SK-N-SH (cell line): ENCODE measurements around the gene ST8SIA6. TPM values are rescaled to one million over a fixed set of nuclear protein-coding genes. Genes with fewer than 3 reads are reported as not detected.

Experiments used
- CTCF ChIA-PET: fragments of 300-600, 350-600 bp; formaldehyde crosslinking; extraction: SDS; loops from one replicate; lab custom pipeline; 2021; lab: Yijun Ruan, JAX
- POLR2A ChIA-PET: fragments of 350-600 bp; sonication (Branson Sonifier 250); formaldehyde crosslinking; extraction: SDS; loops from one replicate; lab custom pipeline; 2020; ENCODE audit warnings: antibody characterized with exemption, inconsistent platforms; lab: Yijun Ruan, JAX
- DNase-seq: peaks from one replicate; pipeline ENCODE4 v3.0.0; 2012
- H2AFZ ChIP-seq: fragments of 200-600 bp; sonication (generic); 2 replicates; pipeline ENCODE4 v1.8.1; 2016; ENCODE audit warnings: antibody characterized with exemption, mild to moderate bottlenecking, low read depth
- H3F3A ChIP-seq: fragments of 200-600 bp; sonication (generic); replicated peaks from 2 replicates; pipeline ENCODE3; 2016; ENCODE audit warnings: antibody characterized with exemption, mild to moderate bottlenecking; ENCODE audit not compliant: insufficient read depth
- H3K27ac ChIP-seq, 2 experiments: fragments of 200-500 bp in 1 of 2; fragments of 200-600 bp in 1 of 2; sonication (Bioruptor generic) in 1 of 2; sonication (generic), shearing (Covaris generic) in 1 of 2; 2 replicates each; pipeline versions ENCODE4 v1.5.1 to v1.6.1; 2014 to 2016; ENCODE audit warnings: low read depth in 2 of 2, inconsistent platforms in 1 of 2, low read length in 1 of 2, mild to moderate bottlenecking in 1 of 2, mixed read lengths in 1 of 2
- H3K27me3 ChIP-seq: fragments of 200-600 bp; sonication (generic), shearing (Covaris generic); 2 replicates; pipeline ENCODE4 v1.6.1; 2016; ENCODE audit warnings: mixed run types; ENCODE audit not compliant: insufficient read depth
- H3K36me3 ChIP-seq, 2 experiments: fragments of 200-500 bp in 1 of 2; fragments of 200-600 bp in 1 of 2; sonication (Bioruptor generic) in 1 of 2; sonication (generic) in 1 of 2; replicated peaks in 1 of 2; 2 replicates each; pipeline versions ENCODE3 to v1.5.1; 2014 to 2016; ENCODE audit warnings: low read length in 1 of 2, mild to moderate bottlenecking in 1 of 2; ENCODE audit not compliant: insufficient read depth in 2 of 2, control insufficient read depth in 1 of 2
- H3K4me1 ChIP-seq, 2 experiments: fragments of 200-500 bp in 1 of 2; fragments of 200-600 bp in 1 of 2; sonication (Bioruptor generic) in 1 of 2; sonication (generic), shearing (Covaris generic) in 1 of 2; 2 replicates each; pipeline versions ENCODE4 v1.5.1 to v1.6.1; 2014 to 2016; ENCODE audit warnings: low read depth in 1 of 2, low read length in 1 of 2, mixed run types in 1 of 2; ENCODE audit not compliant: insufficient read depth in 2 of 2, control insufficient read depth in 1 of 2
- H3K4me2 ChIP-seq: fragments of 200-600 bp; sonication (generic), shearing (Covaris generic); 2 replicates; pipeline ENCODE4 v1.6.1; 2017; ENCODE audit warnings: mixed run types
- H3K4me3 ChIP-seq, 2 experiments: fragments of 200-500 bp in 1 of 2; fragments of 200-600 bp in 1 of 2; sonication (Bioruptor generic) in 1 of 2; sonication (generic), shearing (Covaris generic) in 1 of 2; 2 replicates each; pipeline versions ENCODE4 v1.5.1 to v1.8.1; 2014 to 2016; ENCODE audit warnings: low read depth in 2 of 2, inconsistent platforms in 1 of 2, low read length in 1 of 2, mild to moderate bottlenecking in 1 of 2, mixed read lengths in 1 of 2, moderate library complexity in 1 of 2
- H3K79me2 ChIP-seq: fragments of 200-600 bp; sonication (generic); 2 replicates; pipeline ENCODE4 v1.8.1; 2017; ENCODE audit warnings: mild to moderate bottlenecking; ENCODE audit not compliant: insufficient read depth
- H3K9ac ChIP-seq: fragments of 200-600 bp; sonication (generic); 2 replicates; pipeline ENCODE4 v1.6.1; 2017; ENCODE audit warnings: mixed run types
- H3K9me2 ChIP-seq: fragments of 200-600 bp; sonication (generic); 2 replicates; pipeline ENCODE4 v1.6.1; 2017; ENCODE audit warnings: mixed run types
- H3K9me3 ChIP-seq: fragments of 200-600 bp; sonication (generic); 2 replicates; pipeline ENCODE4 v1.6.1; 2017; ENCODE audit warnings: mixed run types, mild to moderate bottlenecking, moderate library complexity
- H4K20me1 ChIP-seq: fragments of 200-600 bp; sonication (generic); 2 replicates; pipeline ENCODE4 v1.6.1; 2017; ENCODE audit warnings: mild to moderate bottlenecking, mixed run types; ENCODE audit not compliant: insufficient read depth
- ELF1 ChIP-seq: IDR thresholded peaks from 2 replicates; pipeline ENCODE4 v1.4.0; 2012
- EP300 ChIP-seq, 2 experiments: IDR thresholded peaks; 2 replicates each; pipeline versions ENCODE4 v1.4.0 to v1.6.1; 2012; ENCODE audit warnings: borderline replicate concordance in 1 of 2, low read depth in 1 of 2, low read length in 1 of 2
- EZH2phosphoT487 ChIP-seq: fragments of 200-600 bp; sonication (generic); IDR thresholded peaks from 2 replicates; pipeline ENCODE4 v1.6.1; 2017; ENCODE audit warnings: low read depth, mixed run types, mild to moderate bottlenecking, antibody characterized with exemption, moderate library complexity, borderline replicate concordance
- FOSL2 ChIP-seq: IDR thresholded peaks from 2 replicates; pipeline ENCODE4 v1.4.0; 2012; ENCODE audit warnings: low read depth, mild to moderate bottlenecking, moderate library complexity, borderline replicate concordance
- FOXJ3 ChIP-seq: sonication (generic); formaldehyde crosslinking; IDR thresholded peaks from 2 replicates; pipeline ENCODE4 v1.5.1; 2020; ENCODE audit warnings: mild to moderate bottlenecking, missing genetic modification reagents
- FOXM1 ChIP-seq: IDR thresholded peaks from 2 replicates; pipeline ENCODE4 v1.4.0; 2012; ENCODE audit warnings: low read depth, mild to moderate bottlenecking
- GABPA ChIP-seq: IDR thresholded peaks from 2 replicates; pipeline ENCODE4 v1.4.0; 2012; ENCODE audit warnings: low read depth, mild to moderate bottlenecking
- JUND ChIP-seq: IDR thresholded peaks from 2 replicates; pipeline ENCODE4 v1.4.0; 2012
- RAD21 ChIP-seq: IDR thresholded peaks from 2 replicates; pipeline ENCODE4 v1.6.1; 2012; ENCODE audit warnings: mild to moderate bottlenecking, low read length
- RXRA ChIP-seq: IDR thresholded peaks from 2 replicates; pipeline ENCODE4 v1.4.0; 2012; ENCODE audit warnings: low read depth, mild to moderate bottlenecking, borderline replicate concordance
- SMC3 ChIP-seq: IDR thresholded peaks from 2 replicates; pipeline ENCODE4 v1.6.1; 2012; ENCODE audit warnings: low read depth, low read length, improper control_type of control experiment
- TAF1 ChIP-seq: IDR thresholded peaks from 2 replicates; pipeline ENCODE4 v1.6.1; 2012; ENCODE audit warnings: low read depth, mild to moderate bottlenecking, low read length, moderate library complexity, borderline replicate concordance
- TCF12 ChIP-seq: IDR thresholded peaks from 2 replicates; pipeline ENCODE4 v1.4.0; 2012
- TEAD4 ChIP-seq: IDR thresholded peaks from 2 replicates; pipeline ENCODE4 v1.4.0; 2012; ENCODE audit warnings: mild to moderate bottlenecking, borderline replicate concordance; ENCODE audit not compliant: insufficient read depth
- YY1 ChIP-seq: IDR thresholded peaks from 2 replicates; pipeline ENCODE4 v1.4.0; 2012; ENCODE audit warnings: low read depth, mild to moderate bottlenecking
- WGBS: methylation state at CpG from one replicate; pipeline ENCODE4 v1.1.6; 2017; ENCODE audit warnings: low lambda C conversion rate; 5-methylcytosine and 5-hydroxymethylcytosine counted together
- polyA plus RNA-seq, 3 experiments: library from polyadenylated mRNA; depleted of rRNA; stranded (reverse); fragments of >200 nt; gene quantifications; 2 replicates each; pipeline ENCODE4 v1.2.3, GENCODE V29; 2012
- TF ChIP-seq, protein P1 (sequence below): fragments of 150-350 bp; IDR thresholded peaks from 2 replicates; pipeline ENCODE4 v1.6.1; 2016; ENCODE audit warnings: mild to moderate bottlenecking, low read depth, low read length
- TF ChIP-seq, protein P2 (sequence below): fragments of 200-600 bp; sonication (generic); IDR thresholded peaks from 2 replicates; pipeline ENCODE4 v1.6.1; 2017; ENCODE audit warnings: antibody characterized with exemption, mild to moderate bottlenecking, moderate library complexity
- TF ChIP-seq, protein P3 (sequence below): IDR thresholded peaks from 2 replicates; pipeline ENCODE4 v1.4.0; 2012; ENCODE audit warnings: low read depth, borderline replicate concordance
- TF ChIP-seq, protein P4 (sequence below): IDR thresholded peaks from 2 replicates; pipeline ENCODE4 v1.4.0; 2012; ENCODE audit warnings: low read depth, borderline replicate concordance

Gene ST8SIA6
- polyA plus RNA-seq, 1 of the 3 experiments (the other 2 are of a cell fraction): 0.03 TPM

DNA sequence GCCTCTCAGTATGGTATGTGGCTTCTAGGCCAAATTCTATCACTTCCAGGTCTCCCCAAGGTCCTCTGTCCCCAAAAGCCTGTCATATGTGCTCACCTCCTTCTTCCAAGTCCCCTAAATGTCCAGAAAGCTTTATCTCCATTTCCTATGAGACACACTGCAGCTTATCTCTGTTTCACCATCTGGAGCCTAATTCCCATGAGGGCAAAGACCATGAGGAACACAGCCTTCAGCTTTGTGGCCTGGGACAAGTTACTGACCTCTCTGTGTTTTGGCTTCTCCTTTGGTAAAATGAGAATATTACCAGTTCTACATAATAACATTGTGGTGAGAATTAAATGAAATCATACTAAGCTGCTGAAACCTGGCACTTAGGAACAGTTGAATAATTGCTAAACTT is 19.2 kb downstream of the ST8SIA6 start:
- Histone ChIP-seq H3K9me2 (no peaks in the 10 kb centered on the region), H3K4me1 (no peaks in the 10 kb centered on the region), H3F3A (no peaks in the 10 kb centered on the region), H3K9me3 (no peaks in the 10 kb centered on the region), H3K27me3 (no peaks in the 10 kb centered on the region; the same call in 1 of the 2 replicates), H2AFZ (no peak overlapping the region)
- ChIA-PET POLR2A (no interaction called here), CTCF (interaction anchor here (1.4 to 1.6 kb wide), 2 partner anchors 27 to 145 kb away, joined by 3 to 13 read pairs; no protein-coding TSS in a partner anchor)
- TF ChIP-seq, protein P1, sequence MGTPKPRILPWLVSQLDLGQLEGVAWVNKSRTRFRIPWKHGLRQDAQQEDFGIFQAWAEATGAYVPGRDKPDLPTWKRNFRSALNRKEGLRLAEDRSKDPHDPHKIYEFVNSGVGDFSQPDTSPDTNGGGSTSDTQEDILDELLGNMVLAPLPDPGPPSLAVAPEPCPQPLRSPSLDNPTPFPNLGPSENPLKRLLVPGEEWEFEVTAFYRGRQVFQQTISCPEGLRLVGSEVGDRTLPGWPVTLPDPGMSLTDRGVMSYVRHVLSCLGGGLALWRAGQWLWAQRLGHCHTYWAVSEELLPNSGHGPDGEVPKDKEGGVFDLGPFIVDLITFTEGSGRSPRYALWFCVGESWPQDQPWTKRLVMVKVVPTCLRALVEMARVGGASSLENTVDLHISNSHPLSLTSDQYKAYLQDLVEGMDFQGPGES: no peak
- TF ChIP-seq FOXM1: no peak
- TF ChIP-seq TEAD4: no peak
- no peak for TF ChIP-seq RAD21
- no peak for TF ChIP-seq RXRA
- no peak for TF ChIP-seq YY1
- no peak for TF ChIP-seq TCF12
- TF ChIP-seq GABPA: no peak
- TF ChIP-seq TAF1: no peak
- TF ChIP-seq JUND: no peak
- TF ChIP-seq EZH2phosphoT487: no peak
- no peak for TF ChIP-seq FOSL2
- TF ChIP-seq, all 33 proteins: peak for 0
- no peak overlapping the region for H3K4me3 ChIP-seq
- H4K20me1 ChIP-seq: no peaks in the 10 kb centered on the region
- no peak overlapping the region for H3K27ac ChIP-seq
- no peak overlapping the region for H3K4me2 ChIP-seq
- H3K9ac ChIP-seq: no peak overlapping the region
- H3K36me3 ChIP-seq: no peaks in the 10 kb centered on the region
- DNase-seq: no peak
- no peaks in the 10 kb centered on the region for H3K79me2 ChIP-seq

DNA sequence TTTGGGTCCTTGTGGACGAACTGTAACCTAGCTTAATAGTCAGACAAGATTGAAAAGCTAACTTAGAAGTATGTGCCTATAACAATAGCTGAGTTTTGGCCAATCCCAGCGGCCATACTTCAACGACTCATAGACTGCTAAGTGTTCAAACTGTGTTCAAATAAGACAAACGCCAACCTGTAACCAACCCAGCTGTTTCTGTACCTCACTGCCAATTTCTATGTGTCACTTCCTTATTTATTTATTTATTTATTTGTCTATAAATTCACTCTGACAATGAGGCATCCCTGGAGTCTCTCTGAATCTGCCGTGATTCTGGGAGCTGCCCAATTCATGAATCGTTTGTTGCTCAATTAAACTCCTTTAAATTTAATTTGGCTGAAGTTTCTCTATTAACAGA is 21.7 kb downstream of the ST8SIA6 start:
- POLR2A ChIA-PET: no interaction called here
- Histone ChIP-seq H2AFZ (no peak overlapping the region), H3F3A (no peaks in the 10 kb centered on the region), H3K27me3 (no peaks in the 10 kb centered on the region; the same call in 1 of the 2 replicates), H3K9ac (no peak overlapping the region), H4K20me1 (no peaks in the 10 kb centered on the region), H3K27ac (no peak overlapping the region), H3K4me2 (no peak overlapping the region), H3K4me3 (no peak overlapping the region), H3K36me3 (no peaks in the 10 kb centered on the region), H3K9me2 (no peaks in the 10 kb centered on the region), H3K4me1 (no peaks in the 10 kb centered on the region), H3K9me3 (no peaks in the 10 kb centered on the region), H3K79me2 (no peaks in the 10 kb centered on the region)
- TF ChIP-seq, protein P2, sequence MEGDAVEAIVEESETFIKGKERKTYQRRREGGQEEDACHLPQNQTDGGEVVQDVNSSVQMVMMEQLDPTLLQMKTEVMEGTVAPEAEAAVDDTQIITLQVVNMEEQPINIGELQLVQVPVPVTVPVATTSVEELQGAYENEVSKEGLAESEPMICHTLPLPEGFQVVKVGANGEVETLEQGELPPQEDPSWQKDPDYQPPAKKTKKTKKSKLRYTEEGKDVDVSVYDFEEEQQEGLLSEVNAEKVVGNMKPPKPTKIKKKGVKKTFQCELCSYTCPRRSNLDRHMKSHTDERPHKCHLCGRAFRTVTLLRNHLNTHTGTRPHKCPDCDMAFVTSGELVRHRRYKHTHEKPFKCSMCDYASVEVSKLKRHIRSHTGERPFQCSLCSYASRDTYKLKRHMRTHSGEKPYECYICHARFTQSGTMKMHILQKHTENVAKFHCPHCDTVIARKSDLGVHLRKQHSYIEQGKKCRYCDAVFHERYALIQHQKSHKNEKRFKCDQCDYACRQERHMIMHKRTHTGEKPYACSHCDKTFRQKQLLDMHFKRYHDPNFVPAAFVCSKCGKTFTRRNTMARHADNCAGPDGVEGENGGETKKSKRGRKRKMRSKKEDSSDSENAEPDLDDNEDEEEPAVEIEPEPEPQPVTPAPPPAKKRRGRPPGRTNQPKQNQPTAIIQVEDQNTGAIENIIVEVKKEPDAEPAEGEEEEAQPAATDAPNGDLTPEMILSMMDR: no peak
- TF ChIP-seq, protein P3, sequence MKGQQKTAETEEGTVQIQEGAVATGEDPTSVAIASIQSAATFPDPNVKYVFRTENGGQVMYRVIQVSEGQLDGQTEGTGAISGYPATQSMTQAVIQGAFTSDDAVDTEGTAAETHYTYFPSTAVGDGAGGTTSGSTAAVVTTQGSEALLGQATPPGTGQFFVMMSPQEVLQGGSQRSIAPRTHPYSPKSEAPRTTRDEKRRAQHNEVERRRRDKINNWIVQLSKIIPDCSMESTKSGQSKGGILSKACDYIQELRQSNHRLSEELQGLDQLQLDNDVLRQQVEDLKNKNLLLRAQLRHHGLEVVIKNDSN: no peak
- TF ChIP-seq FOXJ3 (CRISPR knock-in tag) (no peak), SMC3 (no peak), EP300 (IDR thresholded peaks at IDR 0.05; ENCODE audit: borderline replicate concordance in 1 of 2, low read depth in 1 of 2, low read length in 1 of 2) (no peak), ELF1 (no peak)
- TF ChIP-seq, protein P4, sequence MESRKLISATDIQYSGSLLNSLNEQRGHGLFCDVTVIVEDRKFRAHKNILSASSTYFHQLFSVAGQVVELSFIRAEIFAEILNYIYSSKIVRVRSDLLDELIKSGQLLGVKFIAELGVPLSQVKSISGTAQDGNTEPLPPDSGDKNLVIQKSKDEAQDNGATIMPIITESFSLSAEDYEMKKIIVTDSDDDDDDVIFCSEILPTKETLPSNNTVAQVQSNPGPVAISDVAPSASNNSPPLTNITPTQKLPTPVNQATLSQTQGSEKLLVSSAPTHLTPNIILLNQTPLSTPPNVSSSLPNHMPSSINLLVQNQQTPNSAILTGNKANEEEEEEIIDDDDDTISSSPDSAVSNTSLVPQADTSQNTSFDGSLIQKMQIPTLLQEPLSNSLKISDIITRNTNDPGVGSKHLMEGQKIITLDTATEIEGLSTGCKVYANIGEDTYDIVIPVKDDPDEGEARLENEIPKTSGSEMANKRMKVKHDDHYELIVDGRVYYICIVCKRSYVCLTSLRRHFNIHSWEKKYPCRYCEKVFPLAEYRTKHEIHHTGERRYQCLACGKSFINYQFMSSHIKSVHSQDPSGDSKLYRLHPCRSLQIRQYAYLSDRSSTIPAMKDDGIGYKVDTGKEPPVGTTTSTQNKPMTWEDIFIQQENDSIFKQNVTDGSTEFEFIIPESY: no peak
- no peak for DNase-seq
- 47% methylated on average over 6 of the region's 6 CpGs for WGBS
- CTCF ChIA-PET: interaction anchor here (0.9 to 6.3 kb wide), 7 partner anchors 19 to 605 kb away, joined by 3 to 44 read pairs (median 4); partner anchors contain the start of gene ST8SIA6
